BLaER1 (cell line): Measurements from ENCODE around the gene ARGLU1.
A peak's percentile ranks its signal among the peaks of the same experiment; 100 is the strongest.

ENCODE experiments used
- H3K27ac ChIP-seq: shearing (Covaris generic); formaldehyde crosslinking; 2 replicates; pipeline ENCODE4 v1.8.1; 2022
- H3K27me3 ChIP-seq: shearing (Covaris generic); formaldehyde crosslinking; 2 replicates; pipeline ENCODE4 v1.8.1; 2022
- H3K36me3 ChIP-seq: shearing (Covaris generic); formaldehyde crosslinking; 2 replicates; pipeline ENCODE4 v1.8.1; 2022
- H3K4me1 ChIP-seq: shearing (Covaris generic); formaldehyde crosslinking; 2 replicates; pipeline ENCODE4 v1.8.1; 2022
- H3K4me2 ChIP-seq: shearing (Covaris generic); formaldehyde crosslinking; 2 replicates; pipeline ENCODE4 v1.8.1; 2022
- H3K4me3 ChIP-seq: shearing (Covaris generic); formaldehyde crosslinking; 2 replicates; pipeline ENCODE4 v1.8.1; 2022
- H3K9ac ChIP-seq: shearing (Covaris generic); formaldehyde crosslinking; 2 replicates; pipeline ENCODE4 v1.8.1; 2022
- H3K9me3 ChIP-seq: shearing (Covaris generic); formaldehyde crosslinking; 2 replicates; pipeline ENCODE4 v1.8.1; 2022
- H4K20me1 ChIP-seq: shearing (Covaris generic); formaldehyde crosslinking; 2 replicates; pipeline ENCODE4 v1.8.1; 2022
- Cebpa-rat ChIP-seq: shearing (Covaris generic); IDR thresholded peaks from 2 replicates; pipeline ENCODE4 v1.8.1; 2022

Gene ARGLU1

GRCh38 chr13:106503730-106504453, 64.0 kb downstream of the ARGLU1 start:
- no peak for TF ChIP-seq Cebpa-rat
- Histone ChIP-seq H3K36me3 (peaks cover 72% of the 10 kb centered on the region), H3K9me3 (no peaks in the 10 kb centered on the region), H3K4me1 (peaks cover 72% of the 10 kb centered on the region), H4K20me1 (peaks cover 100% of the 10 kb centered on the region), H3K9ac (no peak overlapping the region), H3K27me3 (no peaks in the 10 kb centered on the region), H3K4me2 (peak overlapping the region; percentile 9; the same call in 1 of the 2 replicates), H3K4me3 (no peak overlapping the region), H3K27ac (no peak overlapping the region)

GRCh38 chr13:106503272-106503671, 64.7 kb downstream of the ARGLU1 start:
- no peak overlapping the region for H3K4me3 ChIP-seq
- H3K27me3 ChIP-seq: no peaks in the 10 kb centered on the region
- H4K20me1 ChIP-seq: peaks cover 100% of the 10 kb centered on the region
- TF ChIP-seq Cebpa-rat: no peak
- H3K36me3 ChIP-seq: peaks cover 65% of the 10 kb centered on the region
- peak overlapping the region; percentile 4; the same call in 1 of the 2 replicates for H3K4me2 ChIP-seq
- no peaks in the 10 kb centered on the region for H3K9me3 ChIP-seq
- peaks cover 78% of the 10 kb centered on the region for H3K4me1 ChIP-seq
- no peak overlapping the region for H3K9ac ChIP-seq
- no peak overlapping the region for H3K27ac ChIP-seq

GRCh38 chr13:106500445-106500844, 67.5 kb downstream of the ARGLU1 start:
- H3K4me2 ChIP-seq: peak overlapping the region; percentile 83
- H3K27me3 ChIP-seq: no peaks in the 10 kb centered on the region
- H3K27ac ChIP-seq: peak overlapping the region; percentile 48
- peak overlapping the region; percentile 4; the same call in 1 of the 2 replicates for H3K9ac ChIP-seq
- peaks cover 39% of the 10 kb centered on the region for H3K36me3 ChIP-seq
- H4K20me1 ChIP-seq: peaks cover 100% of the 10 kb centered on the region
- peak overlapping the region; percentile 19; the same call in 1 of the 2 replicates for H3K4me3 ChIP-seq
- TF ChIP-seq Cebpa-rat: no peak
- H3K9me3 ChIP-seq: no peaks in the 10 kb centered on the region
- peaks cover 98% of the 10 kb centered on the region for H3K4me1 ChIP-seq

- Histone ChIP-seq H3K4me1 (peaks cover 99% of the 10 kb centered on the region), H3K9ac (no peak overlapping the region), H3K4me2 (peak overlapping the region; percentile 83), H3K9me3 (no peaks in the 10 kb centered on the region), H3K27ac (peak overlapping the region; percentile 48; the same call in 1 of the 2 replicates), H3K27me3 (no peaks in the 10 kb centered on the region), H3K4me3 (peak overlapping the region; percentile 19; the same call in 1 of the 2 replicates), H4K20me1 (peaks cover 100% of the 10 kb centered on the region), H3K36me3 (peaks cover 39% of the 10 kb centered on the region)
- no peak for TF ChIP-seq Cebpa-rat
Measured at GRCh38 chr13:106499896-106500295, 68.0 kb downstream of the ARGLU1 start.

GRCh38 chr13:106499113-106499512, 68.8 kb downstream of the ARGLU1 start:
- 0 out of 2 replicates have a peak overlapping the region, but pooled peaks have one; percentile 12 for H3K27ac ChIP-seq
- no peak for TF ChIP-seq Cebpa-rat

GRCh38 chr13:106498571-106498970, 69.4 kb downstream of the ARGLU1 start:
- peaks cover 99% of the 10 kb centered on the region for H3K4me1 ChIP-seq
- H3K36me3 ChIP-seq: peaks cover 39% of the 10 kb centered on the region
- no peak overlapping the region for H3K4me3 ChIP-seq
- H3K27me3 ChIP-seq: no peaks in the 10 kb centered on the region
- H4K20me1 ChIP-seq: peaks cover 100% of the 10 kb centered on the region
- H3K27ac ChIP-seq: 0 out of 2 replicates have a peak overlapping the region, but pooled peaks have one; percentile 12
- no peaks in the 10 kb centered on the region for H3K9me3 ChIP-seq
- H3K9ac ChIP-seq: no peak overlapping the region
- H3K4me2 ChIP-seq: peak overlapping the region; percentile 83
- TF ChIP-seq Cebpa-rat: no peak

More at GRCh38 chr13:106499113-106499512, 68.8 kb downstream of the ARGLU1 start:
- Histone ChIP-seq H3K27me3 (no peaks in the 10 kb centered on the region), H3K9me3 (no peaks in the 10 kb centered on the region), H4K20me1 (peaks cover 100% of the 10 kb centered on the region), H3K4me1 (peaks cover 99% of the 10 kb centered on the region), H3K9ac (no peak overlapping the region), H3K4me2 (peak overlapping the region; percentile 83), H3K36me3 (peaks cover 39% of the 10 kb centered on the region), H3K4me3 (no peak overlapping the region)

- H3K9ac ChIP-seq: no peak overlapping the region
- H3K4me1 ChIP-seq: peaks cover 99% of the 10 kb centered on the region
- H3K27ac ChIP-seq: no peak overlapping the region
- H3K9me3 ChIP-seq: no peaks in the 10 kb centered on the region
- peaks cover 100% of the 10 kb centered on the region for H4K20me1 ChIP-seq
- H3K4me3 ChIP-seq: no peak overlapping the region
- peaks cover 39% of the 10 kb centered on the region for H3K36me3 ChIP-seq
- no peak for TF ChIP-seq Cebpa-rat
- peak overlapping the region; percentile 83 for H3K4me2 ChIP-seq
- no peaks in the 10 kb centered on the region for H3K27me3 ChIP-seq
Measured at GRCh38 chr13:106498158-106498557, 69.8 kb downstream of the ARGLU1 start.

- H3K4me3 ChIP-seq: no peak overlapping the region
- H3K9me3 ChIP-seq: no peaks in the 10 kb centered on the region
- peaks cover 100% of the 10 kb centered on the region for H4K20me1 ChIP-seq
- peaks cover 100% of the 10 kb centered on the region for H3K4me1 ChIP-seq
- H3K36me3 ChIP-seq: peaks cover 42% of the 10 kb centered on the region
- no peak for TF ChIP-seq Cebpa-rat
- H3K9ac ChIP-seq: no peak overlapping the region
- peak overlapping the region; percentile 83 for H3K4me2 ChIP-seq
- peak overlapping the region; percentile 56 for H3K27ac ChIP-seq
- no peaks in the 10 kb centered on the region for H3K27me3 ChIP-seq
Measured at GRCh38 chr13:106497079-106497478, 70.9 kb downstream of the ARGLU1 start.

GRCh38 chr13:106496072-106496997, 71.6 kb downstream of the ARGLU1 start:
- no peaks in the 10 kb centered on the region for H3K27me3 ChIP-seq
- peaks cover 43% of the 10 kb centered on the region for H3K36me3 ChIP-seq
- H3K4me1 ChIP-seq: peaks cover 100% of the 10 kb centered on the region
- TF ChIP-seq Cebpa-rat: no peak
- H3K9ac ChIP-seq: peak overlapping the region; percentile 9; the same call in 1 of the 2 replicates
- peaks cover 100% of the 10 kb centered on the region for H4K20me1 ChIP-seq
- H3K9me3 ChIP-seq: no peaks in the 10 kb centered on the region
- peak overlapping the region; percentile 56 for H3K27ac ChIP-seq
- peak overlapping the region; percentile 29; the same call in 1 of the 2 replicates for H3K4me3 ChIP-seq
- H3K4me2 ChIP-seq: peak overlapping the region; percentile 83
